T-helper 1 cell (primary cell): ENCODE data around the gene HAGHL.

Experiments
- DNase-seq, 5 donors: peaks; one replicate each; pipeline ENCODE4 v3.0.0-alpha.2; 2012 to 2020

The HAGHL gene

GRCh38 chr16:708959-709358 lies 17.9 kb upstream of the HAGHL start:
- DNase-seq: no peak

- DNase-seq: no peak
Measured at GRCh38 chr16:709566-710499, 17.1 kb upstream of the HAGHL start.

- DNase-seq: no peak
Measured at GRCh38 chr16:710500-711075, 16.3 kb upstream of the HAGHL start.

- DNase-seq: no peak
Measured at GRCh38 chr16:711084-711483, 15.8 kb upstream of the HAGHL start.

GRCh38 chr16:711548-712320 lies 15.2 kb upstream of the HAGHL start:
- peak; percentile 63 to 75 (median 72) for DNase-seq

GRCh38 chr16:712740-713250 lies 14.1 kb upstream of the HAGHL start:
- peak in 1 of 5 donors; percentile 34 for DNase-seq

GRCh38 chr16:714079-714478 lies 12.8 kb upstream of the HAGHL start:
- DNase-seq: no peak

- peak; percentile 80 to 88 (median 84) for DNase-seq
Measured at GRCh38 chr16:714558-715476, 12.1 kb upstream of the HAGHL start, which contains the start of gene METRN. METRN (plus strand) TSS chr16:715118; CDS start chr16:715290, 172 bp downstream.

- DNase-seq: no peak
Measured at GRCh38 chr16:715477-716199, 11.3 kb upstream of the HAGHL start.

- no peak for DNase-seq
Measured at GRCh38 chr16:716200-716568, 10.7 kb upstream of the HAGHL start.

GRCh38 chr16:716768-717325 lies 10.1 kb upstream of the HAGHL start:
- no peak for DNase-seq

GRCh38 chr16:717450-718245 lies 9.3 kb upstream of the HAGHL start:
- DNase-seq: no peak

GRCh38 chr16:718389-718788 lies 8.5 kb upstream of the HAGHL start:
- no peak for DNase-seq

GRCh38 chr16:718922-719321 lies 8.0 kb upstream of the HAGHL start:
- DNase-seq: no peak

GRCh38 chr16:719815-720446 lies 7.0 kb upstream of the HAGHL start:
- peak in 1 of 5 donors; percentile 30 for DNase-seq

GRCh38 chr16:720447-720989 lies 6.4 kb upstream of the HAGHL start:
- peak in 1 of 5 donors; percentile 31 for DNase-seq

- peak; percentile 48 to 77 (median 67) for DNase-seq
Measured at GRCh38 chr16:720990-721764, 5.7 kb upstream of the HAGHL start, which contains the start of gene ANTKMT. ANTKMT (plus strand) TSS chr16:721146; CDS start chr16:721275, 129 bp downstream.
